Measurements from ENCODE around the gene ADIPOR1. TPM values are rescaled to one million over a fixed set of nuclear protein-coding genes. Genes with fewer than 3 reads are reported as not detected.

Gene ADIPOR1

Small RNA genes lying within 50 kb of the gene (small RNA-seq; reads per million reads assigned to genes)
- not detected for gene RF00019 (ENCODE audit: insufficient read depth)
